SU-DHL-6 (cell line): ENCODE results near the gene PIK3R6.

ENCODE experiments used
- CTCF ChIP-seq: fragments of 200-600 bp; sonication (generic); IDR thresholded peaks from one replicate; pipeline ENCODE4 v1.5.1; 2017; ENCODE audit warnings: antibody characterized with exemption, mild to moderate bottlenecking, low read length, moderate library complexity; ENCODE audit not compliant: insufficient read depth, poor library complexity, severe bottlenecking
- EZH2phosphoT487 ChIP-seq: fragments of 200-600 bp; sonication (generic), shearing (Covaris generic); conservative IDR thresholded peaks from 2 replicates; pipeline ENCODE4 v1.6.1; 2018; ENCODE audit warnings: mild to moderate bottlenecking, antibody characterized with exemption, low read length, moderate library complexity, mixed read lengths

GRCh38 chr17:8820311-8821010 lies 47.0 kb downstream of the PIK3R6 start:
- TF ChIP-seq CTCF (no peak), EZH2phosphoT487 (no peak)
